Bronchial epithelial cell (primary cell): ENCODE data around the gene UNC93B1. TPM values are rescaled to one million over a fixed set of nuclear protein-coding genes. Genes with fewer than 3 reads are reported as not detected.
"Not testable (repeated sequence)": the region's sequence is repeated elsewhere in the genome, so short reads cannot be mapped to it uniquely, and the experiment has no call there.

Source experiments
- DNase-seq: peaks from one replicate; pipeline ENCODE4 v3.0.0-alpha.2; 2010; ENCODE audit warnings: low read depth
- FAIRE-seq: peaks from 2 replicates; lab custom pipeline; 2011; peaks lifted over from hg19 to GRCh38; lab: Jason Lieb, UNC
- H3K27me3 ChIP-seq: 2 replicates; pipeline ENCODE4 v1.5.1; 2011; ENCODE audit warnings: low read length; ENCODE audit not compliant: control insufficient read depth, insufficient read depth
- H3K36me3 ChIP-seq: 2 replicates; pipeline ENCODE4 v1.5.1; 2011; ENCODE audit warnings: low read length; ENCODE audit not compliant: control insufficient read depth, insufficient read depth
- H3K4me3 ChIP-seq: 2 replicates; pipeline ENCODE4 v1.5.1; 2011; ENCODE audit warnings: mild to moderate bottlenecking, low read depth, low read length, control low read depth
- CTCF ChIP-seq: IDR thresholded peaks from 2 replicates; pipeline ENCODE4 v1.5.1; 2011; ENCODE audit warnings: mild to moderate bottlenecking, moderate library complexity, low read length, control low read depth, inconsistent platforms; ENCODE audit not compliant: insufficient read depth, severe bottlenecking
- total RNA-seq: library from RNA; depleted of rRNA; stranded (reverse); fragments of >200 nt; gene quantifications from 2 replicates; pipeline ENCODE4 v1.2.1, GENCODE V29; 2014

UNC93B1 gene
- total RNA-seq, 1 donor from 2014 or later, result 56.3 TPM

- not testable (repeated sequence) for FAIRE-seq, H3K27me3 ChIP-seq, H3K36me3 ChIP-seq, H3K4me3 ChIP-seq
- DNase-seq, result peak; percentile 23
- TF ChIP-seq CTCF, result peak; percentile 62
Observed at GRCh38 chr11:67993821-67994220, 10.1 kb downstream of the UNC93B1 start.

DNA sequence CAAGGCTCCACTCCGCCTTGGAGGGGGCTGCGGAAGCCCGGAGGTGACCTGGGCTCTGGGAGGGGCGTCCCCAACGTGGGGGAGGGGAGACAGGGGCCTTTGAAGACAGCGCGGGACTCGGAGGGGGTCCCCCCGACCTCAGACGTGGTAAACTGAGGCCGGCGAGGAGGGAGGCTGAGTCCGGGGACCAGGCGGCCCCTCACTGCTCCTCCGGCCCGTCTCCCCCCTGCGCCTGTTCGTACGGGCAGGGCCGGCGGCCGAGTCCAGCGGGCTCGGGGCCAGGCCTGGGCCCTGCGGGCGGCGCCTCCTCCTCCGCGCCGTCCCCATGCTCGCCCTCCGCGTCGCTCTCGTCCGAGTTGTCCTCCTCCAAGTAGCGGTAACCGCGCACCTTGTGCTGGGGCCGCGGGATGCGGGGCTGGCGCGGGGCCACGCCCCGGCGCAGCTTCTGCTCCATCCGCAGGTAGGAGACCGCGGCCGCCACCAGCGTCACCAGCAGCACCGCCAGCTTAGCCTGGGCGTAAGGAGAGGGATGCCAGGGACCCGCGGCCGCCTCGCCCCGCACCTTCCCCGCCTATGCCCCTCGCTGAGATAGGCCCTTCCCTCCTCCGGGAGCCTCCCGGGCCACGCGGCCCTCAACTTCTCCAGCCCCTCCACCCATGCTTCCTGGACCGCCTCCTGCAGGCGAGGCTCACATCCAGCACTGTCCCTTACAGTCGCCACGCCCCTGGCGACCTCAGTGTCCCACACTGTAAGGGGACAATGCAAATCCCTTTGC lies 12.4 kb downstream of the UNC93B1 start:
- H3K36me3 ChIP-seq, H3K27me3 ChIP-seq, H3K4me3 ChIP-seq, FAIRE-seq, DNase-seq: not testable (repeated sequence)

- not testable (repeated sequence) for H3K27me3 ChIP-seq, DNase-seq, H3K4me3 ChIP-seq, FAIRE-seq, H3K36me3 ChIP-seq
Observed at GRCh38 chr11:67990546-67991346, 13.2 kb downstream of the UNC93B1 start.

DNA sequence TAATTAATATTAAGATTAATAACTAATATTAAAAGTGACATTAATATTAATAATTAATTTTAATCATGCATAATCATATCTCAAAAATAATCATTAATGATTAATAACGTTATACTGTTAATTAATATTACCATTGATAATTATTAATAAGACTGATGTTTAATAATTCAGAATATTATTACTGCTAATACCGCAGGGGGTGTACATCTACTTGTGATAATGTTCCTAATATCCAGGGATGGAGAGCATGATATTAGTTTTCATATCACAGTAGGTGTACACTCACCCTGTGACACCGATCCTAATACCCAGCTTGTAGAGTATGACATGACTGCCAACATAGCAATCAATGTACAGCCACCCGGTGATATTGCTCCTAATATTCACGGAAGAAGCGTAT lies 18.6 kb downstream of the UNC93B1 start:
- H3K27me3 ChIP-seq, H3K36me3 ChIP-seq, H3K4me3 ChIP-seq, DNase-seq, FAIRE-seq: not testable (repeated sequence)

DNA sequence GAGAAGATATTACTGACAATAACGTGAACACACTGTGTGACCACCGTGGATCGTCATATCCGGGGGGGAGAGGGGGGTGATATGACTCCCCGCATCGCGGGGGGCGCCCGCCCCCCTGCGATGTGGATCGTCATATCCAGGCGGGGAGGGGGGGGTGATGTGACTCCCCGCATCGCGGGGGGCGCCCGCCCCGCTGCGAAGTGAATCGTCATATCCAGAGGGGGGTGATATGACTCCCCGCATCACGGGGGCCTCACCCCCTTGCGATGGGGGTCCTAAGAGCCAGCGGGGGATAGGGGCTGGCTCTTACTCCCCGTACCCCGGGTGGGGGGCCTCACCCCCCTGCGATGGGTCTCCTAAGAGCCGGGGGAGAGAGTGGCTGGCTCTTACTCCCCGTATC lies 19.9 kb downstream of the UNC93B1 start:
- Histone ChIP-seq H3K36me3 (no peaks in the 10 kb centered on the region), H3K4me3 (no peak overlapping the region), H3K27me3 (no peaks in the 10 kb centered on the region)
- no peak for TF ChIP-seq CTCF
- FAIRE-seq (no peak), DNase-seq (no peak)

GRCh38 chr11:67982255-67982857 lies 21.5 kb downstream of the UNC93B1 start:
- H3K4me3 ChIP-seq, H3K36me3 ChIP-seq, H3K27me3 ChIP-seq, FAIRE-seq, DNase-seq: not testable (repeated sequence)

DNA sequence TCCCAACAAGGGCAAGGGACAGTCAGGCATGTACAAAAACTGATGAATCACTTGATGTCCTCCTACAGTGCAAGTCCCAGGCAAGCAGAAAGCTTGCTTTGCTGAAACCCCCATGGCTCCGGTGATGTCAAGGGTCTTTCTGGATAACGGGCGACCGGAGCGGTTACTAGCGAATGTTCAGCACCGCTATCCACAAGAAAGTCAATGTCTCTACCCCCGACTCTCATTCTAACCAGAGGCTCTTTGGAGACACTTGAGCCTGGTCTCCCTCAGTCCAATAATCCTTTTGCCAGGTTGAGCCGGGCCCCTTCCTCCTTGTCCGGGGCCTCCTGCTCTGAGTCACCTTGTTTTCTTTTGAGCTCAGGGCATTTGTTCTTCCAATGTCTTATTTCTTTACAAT lies 22.7 kb downstream of the UNC93B1 start:
- not testable (repeated sequence) for H3K4me3 ChIP-seq, DNase-seq, H3K27me3 ChIP-seq, FAIRE-seq, H3K36me3 ChIP-seq

DNA sequence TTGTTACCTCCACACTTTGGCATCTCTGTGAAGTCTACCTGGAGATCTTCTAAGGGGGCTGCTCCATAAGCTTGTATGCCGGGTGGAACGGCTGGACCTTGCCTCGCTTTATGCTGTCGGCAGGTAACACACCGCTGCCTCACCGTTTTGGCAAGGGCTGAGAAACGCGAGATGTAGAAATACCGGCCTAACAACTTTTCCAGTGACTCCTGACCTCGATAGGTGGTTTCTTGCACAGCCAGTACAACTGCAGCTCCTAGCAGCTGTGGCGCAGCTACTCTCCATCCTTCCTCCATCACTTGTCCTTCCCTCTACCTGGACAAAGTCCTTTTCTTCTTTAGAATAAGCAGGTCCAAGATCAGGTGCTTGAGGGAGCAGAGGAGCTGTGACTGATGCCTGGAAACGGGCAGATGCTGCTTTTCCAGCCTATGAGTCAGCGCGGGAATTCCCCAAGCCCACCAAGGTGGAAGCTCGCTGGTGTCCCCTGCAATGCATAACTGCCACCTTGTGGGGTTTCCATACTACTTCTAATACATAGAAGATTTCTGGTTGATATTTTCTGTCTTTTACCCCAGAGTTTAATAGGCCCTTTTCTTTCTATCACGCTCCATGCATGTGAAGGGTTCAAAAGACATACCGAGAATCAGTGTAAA lies 25.0 kb downstream of the UNC93B1 start:
- FAIRE-seq, H3K27me3 ChIP-seq, H3K36me3 ChIP-seq: not testable (repeated sequence)
- peak overlapping the region; percentile 14 for H3K4me3 ChIP-seq
- peak; percentile 75 for DNase-seq

- H3K36me3 ChIP-seq, DNase-seq, H3K4me3 ChIP-seq, FAIRE-seq, H3K27me3 ChIP-seq: not testable (repeated sequence)
Observed at GRCh38 chr11:67974746-67975145, 29.2 kb downstream of the UNC93B1 start.

GRCh38 chr11:67965830-67966348 lies 38.0 kb downstream of the UNC93B1 start:
- not testable (repeated sequence) for FAIRE-seq, DNase-seq, H3K4me3 ChIP-seq, H3K36me3 ChIP-seq, H3K27me3 ChIP-seq

DNA sequence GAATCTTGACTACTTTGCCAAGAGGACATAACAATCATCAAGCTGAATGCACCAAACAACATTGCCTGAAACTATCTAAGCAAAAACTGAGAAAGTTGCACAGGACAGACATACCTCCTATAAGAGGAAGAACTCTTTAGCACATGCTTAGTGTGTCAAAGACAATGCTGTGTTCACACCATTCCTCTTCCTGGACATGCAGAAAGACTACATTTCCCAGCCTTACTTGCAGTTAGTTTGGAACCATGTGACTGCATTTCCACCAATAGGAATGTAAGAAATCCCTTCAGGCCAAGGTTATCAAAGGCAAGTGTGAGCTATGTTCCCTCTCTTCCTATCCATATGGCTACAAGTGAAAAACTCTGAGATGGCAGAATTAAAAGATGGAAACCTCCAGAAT lies 39.2 kb downstream of the UNC93B1 start:
- not testable (repeated sequence) for FAIRE-seq

More for the DNA sequence above, 39.2 kb downstream of the UNC93B1 start:
- H3K27me3 ChIP-seq, DNase-seq, H3K4me3 ChIP-seq, H3K36me3 ChIP-seq: not testable (repeated sequence)
